HG03565 (cell line): Measurements from ENCODE around the gene PIGB.
"Not testable (repeated sequence)": the region's sequence is repeated elsewhere in the genome, so short reads cannot be mapped to it uniquely, and the experiment has no call there.

Experiments used
- ATAC-seq: cut with Tn5 transposase; IDR thresholded peaks from one replicate; pipeline ENCODE4 v1.9.1; 2021; ENCODE audit warnings: mild to moderate bottlenecking, moderate library complexity; ENCODE audit not compliant: unreplicated experiment

The PIGB gene

GRCh38 chr15:55290528-55291057, 28.4 kb upstream of the PIGB start:
- ATAC-seq = peak; percentile 69

GRCh38 chr15:55297315-55297714, 21.7 kb upstream of the PIGB start:
- ATAC-seq = no peak

- ATAC-seq = not testable (repeated sequence)
Observed at GRCh38 chr15:55302801-55303200, 16.2 kb upstream of the PIGB start.

GRCh38 chr15:55319537-55320237, 665 bp downstream of the PIGB start:
- ATAC-seq = peak; percentile 49

- ATAC-seq = no peak
Observed at GRCh38 chr15:55320238-55320550, 1.2 kb downstream of the PIGB start.

GRCh38 chr15:55320963-55321362, 1.9 kb downstream of the PIGB start:
- ATAC-seq = no peak

- ATAC-seq = no peak
Observed at GRCh38 chr15:55322467-55322866, 3.4 kb downstream of the PIGB start.

GRCh38 chr15:55327387-55327786, 8.4 kb downstream of the PIGB start:
- ATAC-seq = no peak

GRCh38 chr15:55334371-55334770, 15.3 kb downstream of the PIGB start:
- ATAC-seq = no peak

GRCh38 chr15:55334997-55335396, 16.0 kb downstream of the PIGB start:
- no peak for ATAC-seq

GRCh38 chr15:55337160-55337559, 18.1 kb downstream of the PIGB start:
- ATAC-seq = no peak

GRCh38 chr15:55343168-55343567, 24.1 kb downstream of the PIGB start:
- ATAC-seq = no peak

- ATAC-seq = no peak
Observed at GRCh38 chr15:55344206-55344605, 25.2 kb downstream of the PIGB start.

GRCh38 chr15:55348281-55348778, 29.3 kb downstream of the PIGB start:
- ATAC-seq = no peak

GRCh38 chr15:55349282-55349681, 30.3 kb downstream of the PIGB start:
- no peak for ATAC-seq

- ATAC-seq = no peak
Observed at GRCh38 chr15:55353025-55353424, 34.0 kb downstream of the PIGB start.

GRCh38 chr15:55356985-55357585, 38.1 kb downstream of the PIGB start:
- no peak for ATAC-seq

- ATAC-seq = no peak
Observed at GRCh38 chr15:55357774-55358173, 38.8 kb downstream of the PIGB start.

- ATAC-seq = no peak
Observed at GRCh38 chr15:55358471-55358870, 39.4 kb downstream of the PIGB start.

- no peak for ATAC-seq
Observed at GRCh38 chr15:55360256-55360655, 41.2 kb downstream of the PIGB start.

- no peak for ATAC-seq
Observed at GRCh38 chr15:55361048-55361447, 42.0 kb downstream of the PIGB start.

GRCh38 chr15:55362641-55363040, 43.6 kb downstream of the PIGB start:
- no peak for ATAC-seq
